Liver (tissue), 9 donors: ENCODE data around the gene INTS3. TPM values are rescaled to one million over a fixed set of nuclear protein-coding genes. Genes with fewer than 3 reads are reported as not detected.

ENCODE experiments used
- DNase-seq: peaks from one replicate; pipeline ENCODE4 v3.0.0-alpha.2; 2017; ENCODE audit warnings: low spot score
- H3K27ac ChIP-seq, 2 donors: one replicate each; pipeline ENCODE4 v1.7.0; 2013; ENCODE audit warnings: inconsistent platforms in 2 of 2, low read length in 2 of 2, control low read depth in 1 of 2, low read depth in 1 of 2, mild to moderate bottlenecking in 1 of 2
- H3K27me3 ChIP-seq, 4 donors: one replicate each; pipeline versions ENCODE4 v1.6.1 to v1.7.0; 2013; ENCODE audit warnings: low read length in 3 of 4, inconsistent platforms in 1 of 4, mild to moderate bottlenecking in 1 of 4, moderate library complexity in 1 of 4; ENCODE audit not compliant: control insufficient read depth in 4 of 4, insufficient read depth in 4 of 4
- H3K36me3 ChIP-seq, 4 donors: one replicate each; pipeline versions ENCODE4 v1.6.1 to v1.7.0; 2013; ENCODE audit warnings: low read length in 3 of 4, mild to moderate bottlenecking in 3 of 4, low read depth in 1 of 4, moderate library complexity in 1 of 4; ENCODE audit not compliant: control insufficient read depth in 4 of 4, insufficient read depth in 3 of 4
- H3K4me1 ChIP-seq, 4 donors: one replicate each; pipeline versions ENCODE4 v1.6.1 to v1.7.0; 2013; ENCODE audit warnings: low read length in 3 of 4, mild to moderate bottlenecking in 3 of 4, moderate library complexity in 1 of 4; ENCODE audit not compliant: control insufficient read depth in 4 of 4, insufficient read depth in 4 of 4
- H3K4me3 ChIP-seq, 3 donors: one replicate each; pipeline versions ENCODE4 v1.6.1 to v1.7.0; 2013; ENCODE audit warnings: low read length in 3 of 3, control low read depth in 1 of 3, low read depth in 1 of 3, mild to moderate bottlenecking in 1 of 3
- H3K9ac ChIP-seq, 2 donors: one replicate each; pipeline ENCODE4 v1.7.0; 2013; ENCODE audit warnings: low read length in 2 of 2, mild to moderate bottlenecking in 2 of 2, moderate library complexity in 2 of 2, control low read depth in 1 of 2, low read depth in 1 of 2
- H3K9me3 ChIP-seq, 4 donors: one replicate each; pipeline versions ENCODE4 v1.6.1 to v1.7.0; 2013; ENCODE audit warnings: low read length in 3 of 4; ENCODE audit not compliant: control insufficient read depth in 4 of 4
- ATF3 ChIP-seq: IDR thresholded peaks from 2 replicates; pipeline ENCODE4 v1.6.1; 2016; ENCODE audit warnings: antibody characterized with exemption
- CTCF ChIP-seq: fragments of 150-350 bp; IDR thresholded peaks from 2 replicates; pipeline ENCODE4 v1.5.1; 2017; ENCODE audit warnings: improper control_type of control experiment, low read depth, low read length; ENCODE audit not compliant: missing input control
- EGR1 ChIP-seq, 2 donors: IDR thresholded peaks; 2 replicates each; pipeline ENCODE4 v1.6.1; 2016 to 2018; ENCODE audit warnings: antibody characterized with exemption in 2 of 2, low read depth in 2 of 2
- FOXA1 ChIP-seq: IDR thresholded peaks from 2 replicates; pipeline ENCODE4 v1.6.1; 2016; ENCODE audit warnings: antibody characterized with exemption
- FOXA2 ChIP-seq: IDR thresholded peaks from 2 replicates; pipeline ENCODE4 v1.6.1; 2016; ENCODE audit warnings: antibody characterized with exemption
- GABPA ChIP-seq, 2 donors: IDR thresholded peaks in 1 of 2; conservative IDR thresholded peaks in 1 of 2; 2 replicates each; pipeline ENCODE4 v1.6.1; 2016; ENCODE audit warnings: antibody characterized with exemption in 2 of 2, mild to moderate bottlenecking in 1 of 2, moderate library complexity in 1 of 2
- HNF4A ChIP-seq, 2 donors: conservative IDR thresholded peaks; 2 replicates each; pipeline ENCODE4 v1.6.1; 2016; ENCODE audit warnings: antibody characterized with exemption in 2 of 2, mild to moderate bottlenecking in 2 of 2
- HNF4G ChIP-seq: IDR thresholded peaks from 2 replicates; pipeline ENCODE4 v1.6.1; 2016; ENCODE audit warnings: antibody characterized with exemption
- JUND ChIP-seq, 2 donors: IDR thresholded peaks; 2 replicates each; pipeline ENCODE4 v1.6.1; 2016; ENCODE audit warnings: antibody characterized with exemption in 2 of 2
- NR2F2 ChIP-seq: IDR thresholded peaks from 2 replicates; pipeline ENCODE4 v1.6.1; 2016; ENCODE audit warnings: antibody characterized with exemption
- RAD21 ChIP-seq, 2 donors: IDR thresholded peaks; 2 replicates each; pipeline ENCODE4 v1.6.1; 2016; ENCODE audit warnings: antibody characterized with exemption in 2 of 2, mild to moderate bottlenecking in 2 of 2
- REST ChIP-seq: IDR thresholded peaks from 2 replicates; pipeline ENCODE4 v1.6.1; 2016; ENCODE audit warnings: antibody characterized with exemption, mild to moderate bottlenecking
- RXRA ChIP-seq, 2 donors: IDR thresholded peaks; 2 replicates each; pipeline ENCODE4 v1.6.1; 2017 to 2018; ENCODE audit warnings: antibody characterized with exemption in 2 of 2, mild to moderate bottlenecking in 1 of 2
- SP1 ChIP-seq: IDR thresholded peaks from 2 replicates; pipeline ENCODE4 v1.6.1; 2018; ENCODE audit warnings: antibody characterized with exemption, mild to moderate bottlenecking
- TAF1 ChIP-seq: conservative IDR thresholded peaks from 2 replicates; pipeline ENCODE4 v1.6.1; 2016; ENCODE audit warnings: antibody characterized with exemption, mild to moderate bottlenecking
- YY1 ChIP-seq: IDR thresholded peaks from 2 replicates; pipeline ENCODE4 v1.6.1; 2016; ENCODE audit warnings: antibody characterized with exemption, mild to moderate bottlenecking
- ZBTB33 ChIP-seq: IDR thresholded peaks from 2 replicates; pipeline ENCODE4 v1.6.1; 2016; ENCODE audit warnings: antibody characterized with exemption
- WGBS: extraction: QIAGEN DNeasy Blood & Tissue Kit; methylation state at CpG from one replicate; pipeline ENCODE4 v1.1.7; 2013; 5-methylcytosine and 5-hydroxymethylcytosine counted together
- polyA plus RNA-seq, 2 donors: library from polyadenylated mRNA; stranded (reverse) in 1 of 2; unstranded in 1 of 2; fragments of 200-250 nt in 1 of 2; fragments of >200 nt in 1 of 2; fragmentation: Nextera tagmentation in 1 of 2; extraction: Ambion mirVana in 1 of 2; gene quantifications; one replicate each; pipeline versions ENCODE4 v1.2.1 to v1.2.3, GENCODE V29; 2013 to 2015
- total RNA-seq, 2 donors: library from RNA; depleted of rRNA; stranded (reverse); fragments of >200 nt; gene quantifications; one replicate each; pipeline ENCODE4 v1.2.3, GENCODE V29; 2014
- donor health status: healthy.
- donor health status: healthy.
- donor health status: healthy.
- donor health status: healthy.
- donor health status: healthy.

The INTS3 gene
- total and polyA plus RNA-seq, 4 donors = 9.0 to 26.0 (median 15.2) TPM

GRCh38 chr1:153734396-153735089, 6.7 kb downstream of the INTS3 start:
- no peak for DNase-seq
- Histone ChIP-seq H3K9ac (peak overlapping the region in 1 of 2 donors; percentile 22), H3K36me3 (peaks cover 0 to 4% (median 0%) of the 10 kb centered on the region in 4 donors), H3K9me3 (no peaks in the 10 kb centered on the region), H3K4me3 (no peak overlapping the region), H3K4me1 (peaks cover 3 to 23% (median 22%) of the 10 kb centered on the region in 4 donors), H3K27ac (peak overlapping the region in 1 of 2 donors; percentile 31), H3K27me3 (no peaks in the 10 kb centered on the region)
- TF ChIP-seq TAF1 (no peak), SP1 (no peak)
- WGBS = 79% methylated on average over 3 of the region's 3 CpGs

GRCh38 chr1:153735090-153735420, 7.2 kb downstream of the INTS3 start:
- no peak for TF ChIP-seq GABPA (IDR thresholded peaks at IDR 0.05 in 1 of 2, conservative IDR thresholded peaks at IDR 0.05 in 1 of 2)
- TF ChIP-seq RXRA (IDR thresholded peaks at IDR 0.05) = no peak
- TF ChIP-seq NR2F2 = no peak
- TF ChIP-seq YY1 = no peak
- TF ChIP-seq RAD21 (IDR thresholded peaks at IDR 0.05) = no peak
- no peak for TF ChIP-seq ATF3
- TF ChIP-seq JUND (IDR thresholded peaks at IDR 0.05) = no peak
- Histone ChIP-seq H3K9me3 (no peaks in the 10 kb centered on the region), H3K36me3 (peaks cover 0 to 4% (median 0%) of the 10 kb centered on the region in 4 donors), H3K4me3 (no peak overlapping the region), H3K4me1 (peaks cover 3 to 18% (median 17%) of the 10 kb centered on the region in 4 donors), H3K27ac (peak overlapping the region in 1 of 2 donors; percentile 12), H3K9ac (no peak overlapping the region), H3K27me3 (no peaks in the 10 kb centered on the region)
- 97% methylated on average over 3 of the region's 3 CpGs for WGBS
- no peak for DNase-seq

- TF ChIP-seq SP1 (no peak), RAD21 (IDR thresholded peaks at IDR 0.05) (no peak), ATF3 (no peak), FOXA2 (no peak), NR2F2 (no peak), HNF4A (conservative IDR thresholded peaks at IDR 0.05) (no peak), EGR1 (IDR thresholded peaks at IDR 0.05; ENCODE audit: low read depth in 2 of 2) (no peak), RXRA (IDR thresholded peaks at IDR 0.05) (no peak), GABPA (IDR thresholded peaks at IDR 0.05 in 1 of 2, conservative IDR thresholded peaks at IDR 0.05 in 1 of 2) (no peak), JUND (IDR thresholded peaks at IDR 0.05) (no peak), YY1 (no peak), ZBTB33 (no peak), REST (no peak), FOXA1 (no peak), CTCF (no peak), HNF4G (no peak), TAF1 (no peak)
- peaks cover 8 to 30% (median 26%) of the 10 kb centered on the region in 4 donors for H3K36me3 ChIP-seq
- WGBS = 78% methylated on average over 2 of the region's 2 CpGs
- peak overlapping the region; percentile 27 to 40 for H3K27ac ChIP-seq
- H3K9me3 ChIP-seq = no peaks in the 10 kb centered on the region
- H3K9ac ChIP-seq = no peak overlapping the region
- no peak for DNase-seq
- H3K4me1 ChIP-seq = peaks cover 6 to 36% (median 26%) of the 10 kb centered on the region in 4 donors
- no peaks in the 10 kb centered on the region for H3K27me3 ChIP-seq
- H3K4me3 ChIP-seq = no peak overlapping the region
Observed at GRCh38 chr1:153741986-153742385, 14.1 kb downstream of the INTS3 start.
